Loucy (cell line): Measurements from ENCODE around the gene B9D2.

Source experiments
- H2AFZ ChIP-seq: fragments of 200-600 bp; sonication (generic); 2 replicates; pipeline ENCODE4 v1.6.0; 2016; ENCODE audit warnings: antibody characterized with exemption, mild to moderate bottlenecking, low read length, moderate library complexity
- H3F3A ChIP-seq: fragments of 200-600 bp; 2 replicates; pipeline ENCODE4 v1.6.0; 2016; ENCODE audit warnings: antibody characterized with exemption, low read depth, mild to moderate bottlenecking
- H3K27me3 ChIP-seq: fragments of 200-600 bp; sonication (generic); 2 replicates; pipeline ENCODE4 v1.6.1; 2014; ENCODE audit warnings: low read length, mild to moderate bottlenecking; ENCODE audit not compliant: insufficient read depth, poor library complexity, severe bottlenecking
- H3K36me3 ChIP-seq: fragments of 200-600 bp; sonication (generic); 2 replicates; pipeline ENCODE4 v1.6.1; 2016; ENCODE audit warnings: low read length; ENCODE audit not compliant: insufficient read depth
- H3K4me1 ChIP-seq: fragments of 200-600 bp; sonication (generic); 2 replicates; pipeline ENCODE4 v1.5.1; 2014; ENCODE audit warnings: low read length, mild to moderate bottlenecking; ENCODE audit not compliant: insufficient read depth, poor library complexity, severe bottlenecking
- H3K4me2 ChIP-seq: fragments of 200-600 bp; sonication (generic); 2 replicates; pipeline ENCODE4 v1.6.0; 2014; ENCODE audit warnings: antibody characterized with exemption, low read length, low read depth, mild to moderate bottlenecking; ENCODE audit not compliant: poor library complexity, severe bottlenecking
- H3K4me3 ChIP-seq: fragments of 200-600 bp; sonication (generic); 2 replicates; pipeline ENCODE4 v1.5.1; 2014; ENCODE audit warnings: low read length, mild to moderate bottlenecking, mixed read lengths; ENCODE audit not compliant: poor library complexity, severe bottlenecking
- H3K79me2 ChIP-seq: fragments of 200-600 bp; sonication (generic); 2 replicates; pipeline ENCODE4 v1.6.1; 2014; ENCODE audit warnings: low read length; ENCODE audit not compliant: insufficient read depth
- H3K9ac ChIP-seq: fragments of 200-600 bp; sonication (generic); 2 replicates; pipeline ENCODE4 v1.6.0; 2014; ENCODE audit warnings: mild to moderate bottlenecking, low read depth, low read length, moderate library complexity; ENCODE audit not compliant: poor library complexity, severe bottlenecking
- H3K9me2 ChIP-seq: fragments of 200-600 bp; sonication (generic); replicated peaks from 2 replicates; pipeline ENCODE4 v1.6.1; 2016; ENCODE audit warnings: low read depth, low read length, mixed read lengths
- H3K9me3 ChIP-seq: fragments of 200-600 bp; sonication (generic); 2 replicates; pipeline ENCODE4 v1.6.1; 2014; ENCODE audit warnings: mild to moderate bottlenecking, antibody characterized with exemption, low read length, low read depth; ENCODE audit not compliant: insufficient read depth
- H4K20me1 ChIP-seq: fragments of 200-600 bp; sonication (generic); 2 replicates; pipeline ENCODE4 v1.6.0; 2014; ENCODE audit warnings: antibody characterized with exemption, low read length, mild to moderate bottlenecking; ENCODE audit not compliant: insufficient read depth, poor library complexity, severe bottlenecking
- EZH2phosphoT487 ChIP-seq: fragments of 200-600 bp; IDR thresholded peaks from 2 replicates; pipeline ENCODE4 v1.6.1; 2018; ENCODE audit warnings: antibody characterized with exemption, mild to moderate bottlenecking, moderate library complexity, borderline replicate concordance
- TF ChIP-seq, protein P1 (sequence below): fragments of 200-600 bp; sonication (generic); conservative IDR thresholded peaks from 2 replicates; pipeline ENCODE4 v1.5.1; 2014; ENCODE audit warnings: mild to moderate bottlenecking, antibody characterized with exemption, low read length

B9D2 gene

DNA sequence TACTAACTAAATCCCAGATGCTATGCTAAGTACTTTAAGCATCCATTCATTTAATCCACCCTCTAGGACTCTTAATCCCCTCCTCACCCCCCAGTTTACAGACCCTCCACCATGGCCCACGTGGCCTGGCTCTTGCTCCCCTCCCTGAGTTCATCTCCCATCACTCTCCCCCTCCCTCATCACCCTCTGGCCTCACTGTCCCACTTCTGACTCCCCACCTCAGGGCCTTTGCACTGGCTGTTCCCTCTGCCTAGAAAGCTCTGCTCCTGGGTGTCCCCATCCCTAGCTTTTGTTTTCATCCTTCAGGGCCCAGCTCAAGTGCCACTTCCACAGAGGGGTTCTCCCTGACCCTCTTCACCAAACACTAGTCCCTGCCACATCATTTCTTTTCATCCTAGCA is 4.2 kb downstream of the B9D2 start:
- Histone ChIP-seq H3K4me1 (peaks cover 36% of the 10 kb centered on the region), H3K4me2 (no peak overlapping the region), H3K9me3 (no peaks in the 10 kb centered on the region), H3K9ac (no peak overlapping the region), H3K36me3 (no peaks in the 10 kb centered on the region), H3K79me2 (peaks cover 9% of the 10 kb centered on the region), H3K9me2 (no peaks in the 10 kb centered on the region), H3K4me3 (no peak overlapping the region), H3F3A (no peaks in the 10 kb centered on the region), H3K27me3 (no peaks in the 10 kb centered on the region), H4K20me1 (no peaks in the 10 kb centered on the region), H2AFZ (no peak overlapping the region)
- TF ChIP-seq, protein P1, sequence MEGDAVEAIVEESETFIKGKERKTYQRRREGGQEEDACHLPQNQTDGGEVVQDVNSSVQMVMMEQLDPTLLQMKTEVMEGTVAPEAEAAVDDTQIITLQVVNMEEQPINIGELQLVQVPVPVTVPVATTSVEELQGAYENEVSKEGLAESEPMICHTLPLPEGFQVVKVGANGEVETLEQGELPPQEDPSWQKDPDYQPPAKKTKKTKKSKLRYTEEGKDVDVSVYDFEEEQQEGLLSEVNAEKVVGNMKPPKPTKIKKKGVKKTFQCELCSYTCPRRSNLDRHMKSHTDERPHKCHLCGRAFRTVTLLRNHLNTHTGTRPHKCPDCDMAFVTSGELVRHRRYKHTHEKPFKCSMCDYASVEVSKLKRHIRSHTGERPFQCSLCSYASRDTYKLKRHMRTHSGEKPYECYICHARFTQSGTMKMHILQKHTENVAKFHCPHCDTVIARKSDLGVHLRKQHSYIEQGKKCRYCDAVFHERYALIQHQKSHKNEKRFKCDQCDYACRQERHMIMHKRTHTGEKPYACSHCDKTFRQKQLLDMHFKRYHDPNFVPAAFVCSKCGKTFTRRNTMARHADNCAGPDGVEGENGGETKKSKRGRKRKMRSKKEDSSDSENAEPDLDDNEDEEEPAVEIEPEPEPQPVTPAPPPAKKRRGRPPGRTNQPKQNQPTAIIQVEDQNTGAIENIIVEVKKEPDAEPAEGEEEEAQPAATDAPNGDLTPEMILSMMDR: no peak
- TF ChIP-seq EZH2phosphoT487: no peak

DNA sequence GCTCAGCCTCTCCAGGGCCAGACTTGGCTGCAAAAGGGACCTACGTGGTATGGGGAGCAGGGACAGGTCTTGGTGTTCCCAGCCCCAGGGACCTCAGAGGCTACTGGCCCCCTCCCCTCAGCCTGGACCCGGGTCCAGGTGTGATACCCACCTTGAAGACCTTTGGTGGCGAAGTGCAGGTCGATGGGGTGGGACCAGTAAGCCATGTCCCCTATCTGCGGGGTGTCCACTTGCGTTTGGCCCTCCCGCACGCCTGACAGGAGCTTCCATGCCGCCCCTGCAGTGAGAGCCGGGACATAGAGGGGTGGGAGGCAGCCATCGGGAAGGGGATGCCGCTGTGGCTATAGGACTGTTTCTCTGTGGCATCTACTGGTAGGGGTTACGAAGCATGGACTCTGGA is 6.2 kb downstream of the B9D2 start:
- no peaks in the 10 kb centered on the region for H3K9me2 ChIP-seq
- no peak overlapping the region for H2AFZ ChIP-seq
- H3K27me3 ChIP-seq: no peaks in the 10 kb centered on the region
- H3K9me3 ChIP-seq: no peaks in the 10 kb centered on the region
- no peaks in the 10 kb centered on the region for H3K36me3 ChIP-seq
- H3K4me2 ChIP-seq: peak overlapping the region; percentile 13
- peaks cover 30% of the 10 kb centered on the region for H3K4me1 ChIP-seq
- H3K4me3 ChIP-seq: no peak overlapping the region
- H3K9ac ChIP-seq: no peak overlapping the region
- peaks cover 17% of the 10 kb centered on the region for H3K79me2 ChIP-seq
- no peaks in the 10 kb centered on the region for H4K20me1 ChIP-seq
- TF ChIP-seq, protein P1: no peak
- no peak for TF ChIP-seq EZH2phosphoT487
- no peaks in the 10 kb centered on the region for H3F3A ChIP-seq

DNA sequence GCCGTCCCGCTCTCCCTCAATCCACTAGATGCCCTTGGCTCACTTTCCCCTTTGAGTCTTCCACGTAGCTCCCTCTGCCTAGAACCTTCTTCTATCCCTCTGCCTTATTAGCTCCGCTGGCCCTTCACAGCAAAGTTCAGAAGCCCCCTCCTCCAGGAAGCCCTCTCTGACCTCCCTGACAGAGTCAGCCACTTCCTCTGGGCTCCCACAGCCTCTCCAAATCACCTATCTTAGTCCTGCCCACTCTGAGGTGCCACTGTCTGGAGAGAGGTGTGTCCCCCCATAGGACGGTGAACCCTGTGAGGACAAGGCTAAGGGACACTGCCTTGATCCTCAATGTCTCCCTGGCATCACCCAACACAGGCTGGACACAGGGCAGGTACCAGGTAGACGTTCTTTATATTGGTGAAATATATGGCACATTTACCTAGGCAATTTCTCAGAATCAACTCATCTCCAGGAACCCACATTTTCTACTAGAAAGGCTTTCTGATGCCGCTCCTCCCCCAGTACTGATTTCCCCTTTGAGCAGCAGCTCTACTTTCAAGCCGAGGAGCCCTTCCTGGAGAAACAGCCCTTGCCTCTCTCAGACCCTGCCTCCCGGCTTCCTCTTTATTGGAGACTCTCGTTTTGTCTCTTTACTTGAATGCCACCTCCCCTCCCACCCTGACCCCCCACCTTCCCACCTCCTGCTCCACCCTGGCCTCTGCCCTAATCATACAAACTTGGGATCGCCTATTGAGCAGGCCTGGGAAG is 6.8 kb downstream of the B9D2 start:
- no peaks in the 10 kb centered on the region for H3F3A ChIP-seq
- H3K4me2 ChIP-seq: no peak overlapping the region
- H3K4me1 ChIP-seq: peaks cover 28% of the 10 kb centered on the region
- no peak for TF ChIP-seq EZH2phosphoT487
- TF ChIP-seq, protein P1: no peak
- no peak overlapping the region for H3K9ac ChIP-seq
- no peaks in the 10 kb centered on the region for H3K9me3 ChIP-seq
- H3K9me2 ChIP-seq: no peaks in the 10 kb centered on the region
- peaks cover 2% of the 10 kb centered on the region for H4K20me1 ChIP-seq
- H3K27me3 ChIP-seq: no peaks in the 10 kb centered on the region
- H3K4me3 ChIP-seq: no peak overlapping the region
- peaks cover 23% of the 10 kb centered on the region for H3K79me2 ChIP-seq
- no peaks in the 10 kb centered on the region for H3K36me3 ChIP-seq
- H2AFZ ChIP-seq: no peak overlapping the region
